Measurements from ENCODE around the gene HSPA4. TPM values are rescaled to one million over a fixed set of nuclear protein-coding genes. Genes with fewer than 3 reads are reported as not detected.

The HSPA4 gene
- total RNA-seq, 2 donors from 2014 or later = 245 to 287 TPM

DNA sequence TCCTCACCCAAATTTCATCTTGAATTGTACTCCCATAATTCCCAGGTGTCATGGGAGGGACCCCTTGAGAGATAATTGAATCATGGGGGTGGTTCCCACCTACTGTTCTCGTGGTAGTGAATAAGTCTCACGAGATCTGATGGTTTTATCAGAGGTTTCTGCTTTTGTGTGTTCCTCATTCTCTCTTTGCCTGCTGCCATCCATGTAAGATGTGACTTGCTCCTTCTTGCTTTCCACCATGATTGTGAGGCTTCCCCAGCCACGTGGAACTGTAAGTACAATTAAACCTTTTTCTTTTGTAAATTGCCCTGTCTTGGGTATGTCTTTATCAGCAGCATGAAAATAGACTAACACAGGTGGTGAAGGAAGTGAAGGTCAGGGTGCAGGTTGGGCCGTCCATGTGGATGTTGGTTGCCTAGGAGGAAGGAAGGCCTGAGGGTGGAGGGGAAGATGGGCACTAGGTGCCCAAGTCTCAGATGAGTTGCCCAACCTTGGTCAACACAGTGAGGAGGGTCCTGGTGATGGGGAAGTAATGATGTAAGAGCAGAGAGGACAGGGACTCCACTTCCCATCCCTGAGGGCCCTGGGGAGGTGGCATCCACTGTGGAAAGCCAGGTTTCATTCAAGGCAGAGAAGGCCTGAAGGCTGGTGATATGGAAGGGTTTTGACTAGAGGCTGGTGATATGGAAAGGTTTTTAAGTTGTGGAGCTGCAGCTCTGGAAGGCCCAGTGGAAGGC is 92.6 kb downstream of the HSPA4 start:
- no peak overlapping the region for H3K4me3 ChIP-seq (ENCODE audit: low read length)
- H3K4me1 ChIP-seq (ENCODE audit: control insufficient read depth, insufficient read depth, low read length) = no peaks in the 10 kb centered on the region
- H3K9me3 ChIP-seq (ENCODE audit: control insufficient read depth, low read length) = peaks cover 10% of the 10 kb centered on the region
- no peaks in the 10 kb centered on the region for H3K36me3 ChIP-seq (ENCODE audit: control insufficient read depth, insufficient read depth, low read length)
- WGBS, 2 experiments (ENCODE audit: insufficient coverage in 1 of 2, insufficient read length in 1 of 2) = 79% methylated on average over 4 of the region's 4 CpGs
- Mint-ChIP-seq H3K27ac (no peak overlapping the region), H3K27me3 (ENCODE audit: insufficient read depth) (peaks cover 3% of the 10 kb centered on the region), H3K4me3 (no peak overlapping the region), H3K36me3 (ENCODE audit: low read depth) (no peaks in the 10 kb centered on the region), H3K4me1 (peaks cover 6% of the 10 kb centered on the region), H3K9me3 (peaks cover 13% of the 10 kb centered on the region)
- no peak for TF ChIP-seq CTCF (conservative IDR thresholded peaks at IDR 0.05)
- DNase-seq = no peak
- H3K27ac ChIP-seq (ENCODE audit: low read depth, low read length) = no peak overlapping the region
- no peaks in the 10 kb centered on the region for H3K27me3 ChIP-seq (ENCODE audit: control insufficient read depth, insufficient read depth, low read length, poor library complexity, severe bottlenecking)
- no peak overlapping the region for H3K9ac ChIP-seq (ENCODE audit: extremely low read depth, low read length, poor library complexity, severe bottlenecking)

GRCh38 chr5:133145436-133146170 is 93.8 kb downstream of the HSPA4 start:
- Histone ChIP-seq H3K4me3 (ENCODE audit: low read length) (no peak overlapping the region), H3K36me3 (ENCODE audit: control insufficient read depth, insufficient read depth, low read length) (no peaks in the 10 kb centered on the region), H3K27me3 (ENCODE audit: control insufficient read depth, insufficient read depth, low read length, poor library complexity, severe bottlenecking) (no peaks in the 10 kb centered on the region), H3K9me3 (ENCODE audit: control insufficient read depth, low read length) (peaks cover 10% of the 10 kb centered on the region), H3K27ac (ENCODE audit: low read depth, low read length) (no peak overlapping the region), H3K9ac (ENCODE audit: extremely low read depth, low read length, poor library complexity, severe bottlenecking) (no peak overlapping the region), H3K4me1 (ENCODE audit: control insufficient read depth, insufficient read depth, low read length) (no peaks in the 10 kb centered on the region)
- H3K27ac Mint-ChIP-seq = no peak overlapping the region
- peaks cover 13% of the 10 kb centered on the region for H3K9me3 Mint-ChIP-seq
- 90 to 97% methylated on average over 9 to 11 of the region's 11 CpGs for WGBS, 2 experiments (ENCODE audit: insufficient coverage in 1 of 2, insufficient read length in 1 of 2)
- no peak for TF ChIP-seq CTCF (conservative IDR thresholded peaks at IDR 0.05)
- no peak for DNase-seq
- H3K4me3 Mint-ChIP-seq = no peak overlapping the region
- peaks cover 14% of the 10 kb centered on the region for H3K4me1 Mint-ChIP-seq
- no peaks in the 10 kb centered on the region for H3K36me3 Mint-ChIP-seq (ENCODE audit: low read depth)
- H3K27me3 Mint-ChIP-seq (ENCODE audit: insufficient read depth) = peaks cover 3% of the 10 kb centered on the region

DNA sequence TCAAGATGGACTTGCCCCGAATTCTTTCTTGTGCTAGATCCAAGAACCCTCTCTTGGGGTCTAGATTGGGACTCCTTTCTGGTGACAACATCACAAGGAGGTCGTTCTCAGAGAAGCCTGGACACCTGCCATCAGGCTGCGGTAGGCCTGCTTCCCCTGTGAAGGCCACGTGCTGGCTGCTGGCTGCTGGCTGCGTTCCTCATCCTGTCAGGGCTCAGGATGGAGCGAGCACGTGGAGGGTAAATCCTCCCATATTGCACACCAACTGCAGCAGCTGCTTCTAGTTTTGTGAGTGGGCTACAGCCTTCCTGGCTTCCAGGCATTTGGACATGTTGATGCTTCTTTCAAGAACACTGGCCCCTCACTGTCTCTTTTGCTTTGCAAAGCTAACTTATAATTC is 95.6 kb downstream of the HSPA4 start:
- H3K4me1 ChIP-seq (ENCODE audit: control insufficient read depth, insufficient read depth, low read length) = no peaks in the 10 kb centered on the region
- no peak overlapping the region for H3K27ac ChIP-seq (ENCODE audit: low read depth, low read length)
- H3K9me3 ChIP-seq (ENCODE audit: control insufficient read depth, low read length) = peaks cover 10% of the 10 kb centered on the region
- Mint-ChIP-seq H3K27ac (no peak overlapping the region), H3K4me1 (peaks cover 14% of the 10 kb centered on the region), H3K27me3 (ENCODE audit: insufficient read depth) (no peaks in the 10 kb centered on the region), H3K9me3 (peaks cover 13% of the 10 kb centered on the region), H3K4me3 (no peak overlapping the region), H3K36me3 (ENCODE audit: low read depth) (no peaks in the 10 kb centered on the region)
- 90 to 100% methylated on average over 7 of the region's 7 CpGs for whole genome bisulfite sequencing, 2 experiments (ENCODE audit: insufficient coverage in 1 of 2, insufficient read length in 1 of 2)
- H3K9ac ChIP-seq (ENCODE audit: extremely low read depth, low read length, poor library complexity, severe bottlenecking) = no peak overlapping the region
- no peaks in the 10 kb centered on the region for H3K27me3 ChIP-seq (ENCODE audit: control insufficient read depth, insufficient read depth, low read length, poor library complexity, severe bottlenecking)
- no peak overlapping the region for H3K4me3 ChIP-seq (ENCODE audit: low read length)
- no peak for DNase-seq
- TF ChIP-seq CTCF (conservative IDR thresholded peaks at IDR 0.05) = no peak
- H3K36me3 ChIP-seq (ENCODE audit: control insufficient read depth, insufficient read depth, low read length) = no peaks in the 10 kb centered on the region

Measured in endodermal cell (in vitro differentiated cells).